Activated CD4-positive, CD25-positive, alpha-beta regulatory T cell treated with anti-CD3 and anti-CD28 coated beads, Interleukin-2, amount 50 U/mL, for 16 hours (primary cell): Measurements from ENCODE around the gene CYSLTR2.

Experiments
- DNase-seq: peaks from one replicate; pipeline ENCODE4 v3.0.0-alpha.2; 2020; ENCODE audit warnings: low read depth, low spot score

The CYSLTR2 gene, protein sequence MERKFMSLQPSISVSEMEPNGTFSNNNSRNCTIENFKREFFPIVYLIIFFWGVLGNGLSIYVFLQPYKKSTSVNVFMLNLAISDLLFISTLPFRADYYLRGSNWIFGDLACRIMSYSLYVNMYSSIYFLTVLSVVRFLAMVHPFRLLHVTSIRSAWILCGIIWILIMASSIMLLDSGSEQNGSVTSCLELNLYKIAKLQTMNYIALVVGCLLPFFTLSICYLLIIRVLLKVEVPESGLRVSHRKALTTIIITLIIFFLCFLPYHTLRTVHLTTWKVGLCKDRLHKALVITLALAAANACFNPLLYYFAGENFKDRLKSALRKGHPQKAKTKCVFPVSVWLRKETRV

DNA sequence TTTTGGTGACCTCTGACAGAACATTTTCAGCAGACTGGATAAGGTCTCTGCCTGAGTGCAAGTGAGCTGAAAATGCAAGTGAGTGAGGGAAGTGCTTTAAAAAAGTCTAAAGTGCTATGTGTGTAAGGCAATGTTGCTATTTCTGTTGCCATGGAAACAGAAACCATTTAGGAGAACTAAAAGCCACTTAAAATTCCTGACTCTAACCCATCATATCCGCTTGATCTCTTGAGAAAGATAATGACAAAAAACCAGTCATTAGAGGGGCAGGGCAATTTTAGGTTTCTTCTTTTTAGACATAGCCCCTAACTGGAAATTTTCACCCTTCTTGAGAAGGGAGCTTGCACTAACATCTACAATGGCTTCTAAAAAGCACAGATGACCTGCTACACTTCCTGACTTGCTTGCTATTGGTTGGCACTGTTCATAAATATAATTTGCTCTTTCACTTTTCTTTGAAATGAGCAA lies at the start of gene CYSLTR2:
Gene CYSLTR2 (plus strand): TSS at position 458 of the 468 bp plus-strand sequence. CDS start 52,889 bp downstream, outside the sequence.
- peak; percentile 8 for DNase-seq

DNA sequence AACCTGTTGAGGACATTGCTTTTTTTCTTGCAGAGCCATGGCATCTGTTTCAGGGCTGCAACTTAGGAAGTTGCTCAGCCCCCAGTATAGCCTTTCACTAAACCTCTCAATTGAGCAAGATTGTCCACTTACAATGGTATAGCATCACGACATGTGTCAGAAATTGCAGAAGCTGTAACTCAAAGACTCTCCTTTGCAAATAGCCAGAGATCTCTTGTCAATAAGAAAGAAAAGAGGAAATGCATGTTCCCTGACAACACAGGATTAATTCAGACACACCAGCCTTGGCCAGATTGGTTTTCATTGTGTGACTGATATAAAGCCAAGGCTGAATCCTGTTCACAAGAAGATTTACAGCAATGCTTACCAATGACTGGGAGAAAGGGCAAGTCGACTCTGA lies 38.7 kb upstream of the CYSLTR2 start:
- DNase-seq = no peak

DNA sequence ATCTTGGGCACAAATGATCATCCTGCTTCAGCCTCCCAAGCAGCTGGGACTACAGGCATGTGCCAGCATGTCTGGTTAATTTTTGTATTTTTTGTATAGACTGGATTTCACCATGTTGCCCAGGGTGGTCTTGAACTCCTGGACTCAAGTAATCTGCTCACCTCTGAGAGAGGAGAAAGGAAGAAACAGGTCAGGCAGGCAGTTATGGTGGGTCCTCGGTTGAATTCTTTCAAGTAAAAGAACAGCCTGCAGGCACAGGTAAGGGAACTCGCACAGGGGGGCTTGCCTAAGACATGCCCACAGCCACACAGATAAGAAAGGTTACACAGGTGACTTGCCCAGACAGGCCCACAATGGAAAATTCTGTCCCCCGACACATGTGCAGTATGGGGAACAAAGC lies 34.8 kb upstream of the CYSLTR2 start:
- DNase-seq = no peak

DNA sequence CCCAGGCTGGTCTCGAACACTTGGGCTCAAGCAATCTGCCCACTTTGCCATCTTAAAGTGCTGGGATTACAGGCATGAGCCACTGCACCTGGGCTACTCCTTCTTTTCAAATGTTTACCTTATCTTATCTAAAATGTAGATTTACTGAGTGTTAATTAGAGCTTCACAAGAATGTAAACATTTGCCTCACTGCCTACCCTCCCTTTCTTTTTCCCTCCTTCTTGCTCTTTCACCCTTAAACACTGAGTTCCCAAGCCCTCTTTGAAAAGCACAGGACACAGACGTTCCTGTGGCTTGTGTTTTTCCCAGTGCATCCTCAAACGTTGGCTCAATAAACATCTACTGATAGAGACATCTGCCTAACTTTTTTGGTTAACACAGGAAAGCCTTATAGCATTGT lies 32.7 kb upstream of the CYSLTR2 start:
- DNase-seq = no peak

DNA sequence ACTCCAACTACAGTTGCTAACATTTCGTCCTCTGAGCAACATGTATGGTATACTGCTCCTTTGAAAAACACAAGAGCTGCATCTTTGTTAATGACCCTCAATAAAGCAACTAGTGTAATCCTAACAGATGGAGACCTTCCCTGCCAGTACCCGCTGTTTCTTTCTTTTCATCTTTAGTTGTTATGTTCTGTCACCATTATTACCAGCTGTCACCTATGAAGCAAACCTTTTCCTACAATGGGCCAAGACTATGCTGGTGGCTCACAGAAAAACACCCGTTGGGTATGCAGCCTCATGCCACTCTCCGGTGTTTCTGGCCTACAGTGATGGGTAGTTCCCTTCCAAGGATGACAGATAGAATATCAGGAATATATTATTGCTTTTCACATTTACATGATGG lies 29.7 kb upstream of the CYSLTR2 start:
- DNase-seq = no peak

DNA sequence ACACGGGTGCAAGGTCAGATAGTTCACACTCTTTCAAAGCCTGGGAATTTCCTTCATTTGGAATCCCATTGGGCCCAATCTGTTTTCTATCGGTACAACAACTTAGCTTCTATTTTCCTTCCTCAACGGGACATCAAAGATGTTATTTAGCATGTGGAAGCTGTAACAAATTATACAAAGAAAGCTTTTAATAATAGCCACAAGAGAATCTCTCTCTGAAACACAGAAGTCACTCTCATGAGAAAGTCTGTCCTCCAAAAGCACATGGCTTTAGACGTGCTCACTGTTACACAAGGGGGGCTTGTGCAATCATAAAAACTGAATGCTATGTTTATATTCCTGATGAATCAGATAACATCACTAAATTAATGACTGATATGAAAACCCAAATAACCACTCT lies 28.9 kb upstream of the CYSLTR2 start:
- no peak for DNase-seq

DNA sequence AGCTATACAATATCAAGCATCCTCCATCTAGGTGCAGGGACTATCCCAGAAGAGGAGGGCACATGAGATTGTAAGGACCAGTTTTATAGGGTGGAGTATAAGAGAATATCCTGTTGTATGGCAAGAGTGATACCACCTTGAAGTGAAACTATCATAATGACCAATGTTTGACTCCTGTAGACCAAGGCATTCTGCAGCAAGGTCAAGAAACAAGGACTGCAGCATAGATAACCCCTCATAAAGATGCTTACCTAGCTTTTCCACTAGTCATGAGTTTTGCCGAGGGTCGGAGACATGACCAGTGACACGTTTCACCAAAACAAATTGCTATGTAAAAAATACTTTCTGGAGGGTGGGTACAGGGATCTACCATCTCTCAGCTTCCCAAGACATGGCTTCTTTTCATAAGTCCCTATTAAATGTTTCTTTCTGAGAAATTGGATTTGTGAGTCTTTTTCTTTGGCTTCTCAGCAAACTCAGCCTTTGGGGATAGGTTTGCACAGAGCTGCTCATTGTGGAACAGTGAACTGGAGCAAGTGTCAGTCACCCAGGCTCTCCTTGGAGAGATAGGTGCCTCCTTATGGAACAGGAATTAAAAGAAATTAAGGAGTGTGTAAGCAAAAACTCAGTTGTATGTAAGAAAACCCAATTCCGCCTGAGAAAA lies 28.2 kb upstream of the CYSLTR2 start:
- no peak for DNase-seq

DNA sequence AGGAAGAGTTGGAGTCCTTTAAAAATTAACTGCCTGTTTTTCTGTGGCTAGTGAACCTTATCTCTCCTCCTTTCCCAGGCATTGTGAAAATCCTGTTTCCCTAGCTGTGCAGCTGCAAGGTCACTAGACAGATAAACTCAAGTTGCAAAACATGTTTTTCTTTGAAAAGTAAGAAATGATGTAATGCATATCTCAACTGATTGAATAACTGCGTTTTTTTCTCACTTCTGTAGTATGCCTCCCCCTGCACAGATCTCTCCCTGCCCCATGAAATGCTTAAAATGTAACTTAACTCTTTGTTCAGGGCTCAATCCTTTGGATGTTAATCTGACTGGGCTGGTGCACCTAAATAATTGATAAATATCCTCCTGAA lies 27.7 kb upstream of the CYSLTR2 start:
- DNase-seq = no peak

DNA sequence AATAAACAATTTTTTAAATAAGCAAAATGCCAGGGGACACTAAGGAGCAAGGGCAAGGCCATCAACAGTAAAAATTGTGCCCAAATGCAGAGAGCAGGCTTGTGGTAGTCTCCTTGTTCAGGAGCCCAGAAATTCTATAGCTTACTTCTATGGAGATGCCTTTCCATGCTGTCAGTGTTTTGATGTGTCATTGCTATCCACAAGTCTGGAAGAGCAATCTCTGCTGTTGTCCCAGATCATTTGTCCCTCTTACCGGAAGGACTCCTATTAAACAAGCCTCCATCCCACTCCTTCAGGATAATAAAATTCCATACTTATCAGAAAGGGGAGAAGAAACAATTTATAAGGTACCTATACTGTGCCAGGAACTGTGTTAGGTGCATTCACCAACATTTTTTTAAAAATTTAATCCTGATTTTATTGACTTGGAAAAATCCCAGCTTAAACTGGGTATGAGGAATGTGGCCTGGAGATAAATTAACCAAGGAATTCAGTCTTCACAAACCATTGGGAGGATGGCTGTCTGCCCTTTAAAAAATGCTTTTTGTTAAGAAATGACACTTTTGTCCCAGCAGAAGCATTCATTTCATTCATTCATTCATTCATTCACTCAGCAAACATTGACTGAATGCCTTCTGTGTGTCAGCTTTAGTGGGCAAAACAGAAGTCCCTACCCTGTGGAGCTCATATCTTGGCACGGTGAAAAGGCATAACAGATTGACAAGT lies 26.8 kb upstream of the CYSLTR2 start:
- no peak for DNase-seq

DNA sequence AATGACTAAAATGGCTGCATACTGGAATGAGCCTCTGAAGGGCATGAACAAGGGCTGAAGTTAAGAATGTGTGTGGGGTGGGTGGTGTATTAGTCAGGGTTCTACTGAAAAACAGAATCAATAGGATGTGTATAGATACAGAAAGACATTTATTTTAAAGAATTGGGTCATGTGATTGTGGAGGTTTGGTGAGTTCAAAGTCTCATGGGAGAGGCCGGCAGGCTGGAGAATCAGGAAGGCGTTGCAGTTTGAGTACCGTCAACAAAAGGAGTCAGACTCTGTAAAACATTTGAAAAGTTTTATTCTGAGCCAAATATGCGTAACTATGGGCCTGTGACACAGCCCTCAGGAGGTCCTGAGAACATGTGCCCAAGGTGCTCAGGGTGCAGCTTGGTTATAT lies 24.5 kb upstream of the CYSLTR2 start:
- no peak for DNase-seq

DNA sequence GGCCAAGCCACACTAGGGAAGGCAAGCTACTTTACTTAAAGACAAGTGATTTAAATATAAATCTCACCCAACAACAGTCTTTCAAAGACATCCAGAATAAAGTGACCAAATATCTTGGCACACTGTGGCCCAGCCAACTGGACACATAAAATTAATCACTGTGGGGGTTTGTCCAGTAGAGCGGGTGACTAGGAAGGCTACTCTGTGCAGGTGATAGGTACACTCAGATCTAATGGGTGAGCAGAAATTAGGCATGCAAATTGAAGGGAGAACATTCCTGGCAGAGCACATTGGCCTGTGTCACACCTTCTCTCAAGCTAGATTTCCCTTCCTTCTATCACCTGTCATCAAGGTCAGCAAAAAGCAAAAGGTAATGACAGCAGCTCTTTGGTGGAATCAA lies 23.4 kb upstream of the CYSLTR2 start:
- no peak for DNase-seq

DNA sequence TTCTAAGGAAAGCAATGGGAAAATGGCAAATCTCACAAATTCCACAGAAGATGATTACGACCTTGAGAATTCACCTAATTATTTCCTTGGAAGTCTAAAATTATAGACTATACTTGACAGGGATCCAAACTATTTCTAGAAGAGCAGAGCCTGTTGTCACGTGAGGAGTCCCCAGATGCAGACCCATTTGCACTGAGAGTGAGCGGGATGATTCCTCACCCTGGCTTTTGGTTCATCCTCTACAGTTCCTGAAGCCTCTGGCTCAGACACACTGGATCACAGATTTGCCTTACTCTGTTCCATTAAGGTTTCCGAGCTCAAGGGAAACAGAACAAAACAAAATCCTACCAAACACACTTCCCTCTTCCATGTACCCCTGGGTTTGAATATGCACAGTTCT lies 23.0 kb upstream of the CYSLTR2 start:
- no peak for DNase-seq

DNA sequence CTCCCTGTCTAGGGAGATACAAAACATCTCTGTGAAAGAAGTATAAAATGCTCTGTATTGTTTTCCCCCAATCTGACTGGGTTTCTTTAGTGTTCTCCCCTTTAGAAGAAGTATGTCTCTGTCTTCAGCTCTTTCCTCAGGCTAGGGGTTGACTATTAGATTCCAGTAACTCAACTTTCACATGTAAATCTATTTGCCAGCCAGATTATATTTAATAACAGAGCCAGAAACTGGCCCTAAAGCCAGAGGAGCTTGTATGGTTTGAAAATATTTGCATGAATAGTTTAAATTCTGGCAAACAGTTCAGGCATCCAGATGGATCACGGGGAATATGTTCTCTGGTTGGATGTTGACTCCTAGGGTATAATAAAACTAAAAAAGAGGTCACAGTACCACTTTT lies 22.3 kb upstream of the CYSLTR2 start:
- DNase-seq = no peak

DNA sequence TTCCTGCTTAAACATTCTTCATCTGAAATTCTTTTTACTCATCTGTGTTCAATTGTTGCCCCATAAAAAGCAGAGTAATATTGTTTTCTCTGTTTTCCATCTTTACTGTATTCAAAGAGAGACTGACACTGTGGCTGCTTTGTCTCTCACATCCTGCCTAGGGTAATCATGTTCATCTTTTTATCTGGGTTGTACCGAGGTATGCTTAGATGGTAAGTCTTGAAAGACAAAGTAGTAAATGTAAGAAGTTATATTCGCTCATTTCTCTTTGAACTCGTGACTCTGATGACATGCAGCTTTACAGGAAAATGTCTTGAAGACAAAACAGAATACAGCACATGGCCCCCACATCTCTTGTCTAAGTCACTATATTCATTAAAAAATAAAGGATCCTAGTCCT lies 20.0 kb upstream of the CYSLTR2 start:
- DNase-seq = no peak

DNA sequence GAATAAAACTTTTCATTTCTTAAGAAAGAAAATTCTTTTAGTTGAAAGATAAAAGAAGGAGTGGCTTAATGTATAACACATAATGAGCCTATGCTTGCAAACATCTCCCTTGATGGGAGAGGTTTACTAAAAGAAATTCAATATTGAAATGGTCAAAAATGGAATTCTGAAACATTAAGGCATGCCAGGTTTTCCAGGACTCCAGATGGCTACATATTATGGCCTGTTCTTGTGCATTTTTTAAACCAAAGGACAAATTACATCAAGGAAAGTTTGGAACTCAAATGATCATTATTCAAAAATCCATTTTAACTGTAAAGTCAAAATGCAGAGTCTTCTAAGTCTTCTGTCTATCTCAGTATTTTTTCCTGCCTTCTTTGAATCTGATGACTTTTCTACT lies 19.1 kb upstream of the CYSLTR2 start:
- DNase-seq = no peak

DNA sequence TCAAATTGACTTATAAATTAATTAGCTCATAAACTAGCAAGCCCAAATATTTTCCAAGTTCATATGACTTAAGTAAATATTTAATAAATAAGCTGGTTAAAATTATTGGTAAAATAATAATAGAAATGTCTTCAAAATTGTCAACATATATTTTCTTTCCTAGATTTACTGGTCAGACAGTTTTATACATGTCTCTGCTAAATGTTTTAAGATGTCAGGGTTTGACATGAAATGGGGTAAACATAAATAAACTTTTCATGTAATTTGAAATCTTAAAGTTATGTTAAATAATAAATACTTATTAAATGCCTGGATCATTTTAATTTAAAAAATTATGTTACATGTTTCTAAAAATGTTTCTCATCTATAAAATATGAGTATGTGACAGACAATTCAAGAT lies 18.3 kb upstream of the CYSLTR2 start:
- DNase-seq = no peak

DNA sequence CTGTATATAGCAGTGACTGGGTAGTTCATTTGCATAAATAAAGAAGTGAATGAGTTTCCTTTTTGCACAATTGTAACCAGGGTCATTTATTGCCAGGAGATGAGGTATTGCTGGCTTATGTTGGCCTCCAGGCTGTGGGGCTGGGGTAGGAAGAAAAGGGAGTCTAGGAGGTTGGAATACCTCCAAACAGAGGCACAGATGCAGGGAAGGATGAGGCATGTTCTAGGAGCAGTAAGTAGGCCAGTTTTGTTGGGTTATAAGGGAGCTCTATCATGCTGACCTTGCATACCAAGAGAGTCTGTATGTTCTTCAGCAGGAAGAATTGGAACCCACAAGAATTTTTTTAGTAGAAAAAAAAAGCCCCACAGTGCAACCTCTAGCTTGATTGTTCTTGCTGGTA lies 17.2 kb upstream of the CYSLTR2 start:
- no peak for DNase-seq

DNA sequence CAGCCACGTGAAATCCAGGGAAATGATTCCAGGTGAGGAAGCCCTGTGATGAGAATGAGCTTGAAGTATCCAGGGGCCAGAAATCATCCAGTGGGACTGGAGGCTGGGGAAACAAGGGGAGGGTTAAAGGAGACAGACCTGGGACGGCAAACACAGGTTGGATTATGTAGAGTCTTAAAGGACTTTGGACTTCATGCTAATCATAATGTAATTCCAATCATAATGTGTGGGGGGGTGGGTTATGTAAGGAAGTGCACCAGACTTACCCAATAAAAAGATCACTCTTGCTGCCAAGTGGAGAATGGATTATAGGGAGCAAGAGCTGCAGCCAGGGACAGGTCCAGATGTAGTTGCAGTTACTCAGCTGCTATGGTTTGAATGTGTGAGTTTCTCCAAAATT lies 16.1 kb upstream of the CYSLTR2 start:
- no peak for DNase-seq

DNA sequence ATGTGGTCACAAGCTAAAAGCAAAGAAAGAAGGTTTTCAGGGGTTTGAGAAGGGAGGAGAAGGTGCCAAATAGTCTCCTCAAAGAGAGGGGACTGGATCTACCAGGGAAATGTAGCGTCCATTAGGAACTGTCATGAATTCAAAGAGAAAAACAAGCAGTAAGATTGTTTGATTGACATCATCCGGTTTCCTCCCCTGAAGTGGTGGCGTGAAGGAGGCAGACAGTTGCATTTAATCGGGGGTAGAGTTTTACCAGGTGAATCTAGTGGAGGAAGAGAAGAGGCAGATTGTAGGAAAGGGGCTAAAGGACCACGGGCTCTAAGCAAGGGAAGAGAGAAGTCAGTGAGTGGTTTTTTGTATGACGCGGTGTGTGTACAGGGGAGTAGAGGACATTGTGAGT lies 13.0 kb upstream of the CYSLTR2 start:
- DNase-seq = no peak

DNA sequence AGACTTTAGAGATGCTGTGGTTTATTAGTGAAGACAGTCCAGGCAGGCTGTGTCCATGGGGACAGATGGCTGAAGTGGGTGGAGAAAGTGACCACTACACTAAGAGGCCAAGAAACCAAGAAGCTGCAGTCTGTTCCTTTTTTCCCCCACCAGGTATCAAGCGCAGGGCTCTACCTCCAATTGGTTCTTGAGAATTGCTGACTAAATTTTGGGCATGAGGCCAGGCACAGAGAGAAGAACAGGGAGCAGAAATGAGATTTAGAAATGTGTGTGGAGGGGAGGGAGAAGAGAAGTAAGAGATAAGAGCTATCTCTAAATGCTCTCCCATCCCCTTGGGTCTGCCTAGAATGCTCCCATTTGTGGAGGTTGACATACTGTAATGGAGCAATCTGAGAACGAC lies 12.3 kb upstream of the CYSLTR2 start:
- no peak for DNase-seq

DNA sequence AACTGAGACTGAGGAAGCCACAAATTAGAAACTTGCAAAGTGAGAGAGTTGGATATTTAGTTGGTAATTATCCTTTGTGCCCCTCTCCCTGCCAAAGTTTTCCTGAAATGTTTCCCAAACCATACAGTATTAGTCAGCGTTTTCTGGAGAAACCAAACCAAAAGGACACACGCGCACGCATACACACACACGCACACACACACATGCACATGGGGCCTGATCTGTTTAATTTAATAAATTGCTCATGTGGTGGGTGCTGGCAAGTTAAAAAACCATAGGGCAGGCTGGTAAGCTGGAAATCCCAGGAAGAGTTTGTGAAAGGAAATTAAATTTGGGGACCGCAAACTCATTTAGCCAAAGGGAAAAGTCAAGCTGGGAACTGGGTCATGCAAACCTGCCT lies 11.7 kb upstream of the CYSLTR2 start:
- DNase-seq = no peak

DNA sequence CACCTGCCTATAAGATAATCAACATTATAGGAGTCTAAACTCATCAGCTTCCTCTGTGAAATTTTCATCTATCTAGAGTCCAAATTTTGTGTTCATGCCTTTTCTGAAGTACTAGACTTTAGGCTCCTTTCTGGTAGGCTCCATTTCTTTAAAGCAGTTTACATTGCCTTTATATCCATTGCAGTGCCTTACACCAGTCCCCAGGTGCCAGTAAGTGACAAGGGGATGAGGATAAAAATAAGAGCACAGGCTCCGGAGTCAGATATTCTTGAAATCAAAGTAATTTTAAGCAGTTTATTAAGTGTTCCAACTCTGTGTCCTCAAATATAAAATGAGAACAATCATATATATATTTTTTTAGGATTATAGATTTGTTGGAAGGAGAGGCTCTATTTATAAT lies 10.6 kb upstream of the CYSLTR2 start:
- DNase-seq = no peak

DNA sequence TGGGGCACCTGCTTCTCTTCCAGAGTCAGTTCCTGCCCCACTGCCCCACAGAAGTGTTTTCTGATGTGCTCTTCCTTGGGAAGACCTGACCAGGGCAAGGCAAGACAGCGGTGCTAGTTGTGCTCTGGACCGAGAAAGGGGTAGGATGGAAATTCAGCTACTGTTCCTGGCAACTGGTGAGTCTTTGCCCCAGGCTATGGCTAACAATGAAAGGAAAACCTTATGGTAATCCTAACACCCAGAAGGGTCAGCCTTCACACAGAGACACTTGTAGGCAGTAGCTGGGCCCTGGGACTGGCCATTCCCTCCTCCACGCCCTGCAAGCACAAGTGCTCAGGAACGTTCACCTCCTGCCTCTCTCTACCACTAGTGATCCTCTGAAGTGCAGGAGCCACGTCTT lies 9.6 kb upstream of the CYSLTR2 start:
- DNase-seq = no peak
